ENCODE measurements around the gene COQ10A.

DNA sequence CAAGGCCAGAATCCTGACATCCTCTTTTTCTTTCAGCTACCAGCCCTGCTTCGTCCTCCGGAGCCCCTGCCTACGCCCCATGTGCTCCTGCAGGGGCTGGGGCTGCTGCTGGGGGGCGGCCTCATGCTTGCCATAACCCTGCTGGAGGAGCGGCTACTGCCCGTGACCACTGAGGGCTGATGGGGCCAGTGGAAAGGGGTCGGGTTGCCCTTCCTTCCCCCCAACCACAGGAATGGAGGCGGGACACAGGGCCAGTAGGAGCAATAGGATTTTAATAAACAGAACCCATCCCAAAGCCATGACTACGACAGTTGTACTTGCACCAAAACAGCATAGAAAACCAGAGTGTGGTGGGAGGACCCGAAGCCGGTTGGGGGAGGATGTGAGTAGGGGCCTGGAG is 29.2 kb upstream of the COQ10A start:
- no peak for TF ChIP-seq FOXK1 (CRISPR knock-in tag; IDR thresholded peaks at IDR 0.05)
- no peak for TF ChIP-seq MXD4 (CRISPR knock-in tag; IDR thresholded peaks at IDR 0.05; ENCODE audit: borderline replicate concordance)
- TF ChIP-seq, protein P1, sequence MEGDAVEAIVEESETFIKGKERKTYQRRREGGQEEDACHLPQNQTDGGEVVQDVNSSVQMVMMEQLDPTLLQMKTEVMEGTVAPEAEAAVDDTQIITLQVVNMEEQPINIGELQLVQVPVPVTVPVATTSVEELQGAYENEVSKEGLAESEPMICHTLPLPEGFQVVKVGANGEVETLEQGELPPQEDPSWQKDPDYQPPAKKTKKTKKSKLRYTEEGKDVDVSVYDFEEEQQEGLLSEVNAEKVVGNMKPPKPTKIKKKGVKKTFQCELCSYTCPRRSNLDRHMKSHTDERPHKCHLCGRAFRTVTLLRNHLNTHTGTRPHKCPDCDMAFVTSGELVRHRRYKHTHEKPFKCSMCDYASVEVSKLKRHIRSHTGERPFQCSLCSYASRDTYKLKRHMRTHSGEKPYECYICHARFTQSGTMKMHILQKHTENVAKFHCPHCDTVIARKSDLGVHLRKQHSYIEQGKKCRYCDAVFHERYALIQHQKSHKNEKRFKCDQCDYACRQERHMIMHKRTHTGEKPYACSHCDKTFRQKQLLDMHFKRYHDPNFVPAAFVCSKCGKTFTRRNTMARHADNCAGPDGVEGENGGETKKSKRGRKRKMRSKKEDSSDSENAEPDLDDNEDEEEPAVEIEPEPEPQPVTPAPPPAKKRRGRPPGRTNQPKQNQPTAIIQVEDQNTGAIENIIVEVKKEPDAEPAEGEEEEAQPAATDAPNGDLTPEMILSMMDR (IDR thresholded peaks at IDR 0.05), result no peak
- TF ChIP-seq, protein P2, sequence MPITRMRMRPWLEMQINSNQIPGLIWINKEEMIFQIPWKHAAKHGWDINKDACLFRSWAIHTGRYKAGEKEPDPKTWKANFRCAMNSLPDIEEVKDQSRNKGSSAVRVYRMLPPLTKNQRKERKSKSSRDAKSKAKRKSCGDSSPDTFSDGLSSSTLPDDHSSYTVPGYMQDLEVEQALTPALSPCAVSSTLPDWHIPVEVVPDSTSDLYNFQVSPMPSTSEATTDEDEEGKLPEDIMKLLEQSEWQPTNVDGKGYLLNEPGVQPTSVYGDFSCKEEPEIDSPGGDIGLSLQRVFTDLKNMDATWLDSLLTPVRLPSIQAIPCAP (CRISPR knock-in tag; IDR thresholded peaks at IDR 0.05), result no peak
- no peak for TF ChIP-seq CREM (CRISPR knock-in tag; IDR thresholded peaks at IDR 0.05)
- TF ChIP-seq, protein P3, sequence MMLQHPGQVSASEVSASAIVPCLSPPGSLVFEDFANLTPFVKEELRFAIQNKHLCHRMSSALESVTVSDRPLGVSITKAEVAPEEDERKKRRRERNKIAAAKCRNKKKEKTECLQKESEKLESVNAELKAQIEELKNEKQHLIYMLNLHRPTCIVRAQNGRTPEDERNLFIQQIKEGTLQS (CRISPR knock-in tag; conservative IDR thresholded peaks at IDR 0.05), result no peak
- TF ChIP-seq, protein P4, sequence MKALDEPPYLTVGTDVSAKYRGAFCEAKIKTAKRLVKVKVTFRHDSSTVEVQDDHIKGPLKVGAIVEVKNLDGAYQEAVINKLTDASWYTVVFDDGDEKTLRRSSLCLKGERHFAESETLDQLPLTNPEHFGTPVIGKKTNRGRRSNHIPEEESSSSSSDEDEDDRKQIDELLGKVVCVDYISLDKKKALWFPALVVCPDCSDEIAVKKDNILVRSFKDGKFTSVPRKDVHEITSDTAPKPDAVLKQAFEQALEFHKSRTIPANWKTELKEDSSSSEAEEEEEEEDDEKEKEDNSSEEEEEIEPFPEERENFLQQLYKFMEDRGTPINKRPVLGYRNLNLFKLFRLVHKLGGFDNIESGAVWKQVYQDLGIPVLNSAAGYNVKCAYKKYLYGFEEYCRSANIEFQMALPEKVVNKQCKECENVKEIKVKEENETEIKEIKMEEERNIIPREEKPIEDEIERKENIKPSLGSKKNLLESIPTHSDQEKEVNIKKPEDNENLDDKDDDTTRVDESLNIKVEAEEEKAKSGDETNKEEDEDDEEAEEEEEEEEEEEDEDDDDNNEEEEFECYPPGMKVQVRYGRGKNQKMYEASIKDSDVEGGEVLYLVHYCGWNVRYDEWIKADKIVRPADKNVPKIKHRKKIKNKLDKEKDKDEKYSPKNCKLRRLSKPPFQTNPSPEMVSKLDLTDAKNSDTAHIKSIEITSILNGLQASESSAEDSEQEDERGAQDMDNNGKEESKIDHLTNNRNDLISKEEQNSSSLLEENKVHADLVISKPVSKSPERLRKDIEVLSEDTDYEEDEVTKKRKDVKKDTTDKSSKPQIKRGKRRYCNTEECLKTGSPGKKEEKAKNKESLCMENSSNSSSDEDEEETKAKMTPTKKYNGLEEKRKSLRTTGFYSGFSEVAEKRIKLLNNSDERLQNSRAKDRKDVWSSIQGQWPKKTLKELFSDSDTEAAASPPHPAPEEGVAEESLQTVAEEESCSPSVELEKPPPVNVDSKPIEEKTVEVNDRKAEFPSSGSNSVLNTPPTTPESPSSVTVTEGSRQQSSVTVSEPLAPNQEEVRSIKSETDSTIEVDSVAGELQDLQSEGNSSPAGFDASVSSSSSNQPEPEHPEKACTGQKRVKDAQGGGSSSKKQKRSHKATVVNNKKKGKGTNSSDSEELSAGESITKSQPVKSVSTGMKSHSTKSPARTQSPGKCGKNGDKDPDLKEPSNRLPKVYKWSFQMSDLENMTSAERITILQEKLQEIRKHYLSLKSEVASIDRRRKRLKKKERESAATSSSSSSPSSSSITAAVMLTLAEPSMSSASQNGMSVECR (CRISPR knock-in tag; IDR thresholded peaks at IDR 0.05; ENCODE audit: borderline replicate concordance), result no peak
- TF ChIP-seq NFYB (CRISPR knock-in tag; conservative IDR thresholded peaks at IDR 0.05; ENCODE audit: low read depth), result no peak
- no peak for TF ChIP-seq ETV6 (CRISPR knock-in tag; IDR thresholded peaks at IDR 0.05)
- TF ChIP-seq ZNF232 (CRISPR knock-in tag; IDR thresholded peaks at IDR 0.05), result no peak
